Measurements from ENCODE around the gene LURAP1L. TPM values are rescaled to one million over a fixed set of nuclear protein-coding genes. Genes with fewer than 3 reads are reported as not detected.

Gene LURAP1L
- total RNA-seq, 1 experiment from 2014 or later = 0.13 TPM

DNA sequence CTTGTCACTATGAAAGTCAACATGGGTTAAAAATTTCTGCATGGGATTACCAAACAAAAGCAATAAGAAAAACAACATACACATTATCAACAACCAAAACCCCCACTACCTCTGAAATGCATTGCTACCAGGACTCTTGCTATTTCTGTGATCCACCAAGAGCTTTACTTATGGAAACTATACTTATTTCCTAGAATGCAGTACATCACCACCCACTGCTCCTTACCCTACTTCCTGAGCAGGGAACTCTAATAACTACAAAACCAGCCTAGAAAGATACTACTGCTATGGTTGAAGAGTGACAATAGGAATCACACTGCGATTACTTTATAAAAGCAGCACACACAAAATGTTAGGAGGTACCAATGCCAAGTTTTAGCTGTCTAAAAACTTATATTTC is 22.2 kb downstream of the LURAP1L start:
- no peak overlapping the region for H2BK12ac ChIP-seq (ENCODE audit: insufficient read length, low read depth, low read length)
- H4K5ac ChIP-seq (ENCODE audit: insufficient read length, low read depth, low read length) = no peak overlapping the region
- no peaks in the 10 kb centered on the region for H4K20me1 ChIP-seq (ENCODE audit: control insufficient read depth, insufficient read depth, insufficient read length)
- no peaks in the 10 kb centered on the region for H3K27me3 ChIP-seq (ENCODE audit: insufficient read depth, low read length)
- H3K14ac ChIP-seq (ENCODE audit: insufficient read depth, low read length) = no peak overlapping the region
- no peaks in the 10 kb centered on the region for H3K36me3 Mint-ChIP-seq (ENCODE audit: insufficient read depth in 1 of 3, low read depth in 3 of 3)
- no peak overlapping the region for H4K8ac ChIP-seq (replicated peaks; ENCODE audit: insufficient read length, low read depth, low read length)
- no peak overlapping the region for H3K4me3 Mint-ChIP-seq
- H3K79me1 ChIP-seq (ENCODE audit: insufficient read depth, low read depth, low read length, poor library complexity, severe bottlenecking) = no peaks in the 10 kb centered on the region
- no peaks in the 10 kb centered on the region for H3K4me1 Mint-ChIP-seq
- no peaks in the 10 kb centered on the region for H3K23me2 ChIP-seq (ENCODE audit: insufficient read length, low read depth, low read length, poor library complexity, severe bottlenecking)
- H2AFZ ChIP-seq (ENCODE audit: low read length) = no peak overlapping the region
- no peak overlapping the region for H3K4me2 ChIP-seq (ENCODE audit: insufficient read depth, insufficient read length, low read length)
- no peaks in the 10 kb centered on the region for H3K27me3 Mint-ChIP-seq (ENCODE audit: low read depth)
- no peak overlapping the region for H3K23ac ChIP-seq (ENCODE audit: insufficient read length, low read depth, low read length)
- no peak for TF ChIP-seq CTCF (conservative IDR thresholded peaks at IDR 0.05)
- no peak overlapping the region for H2BK15ac ChIP-seq (ENCODE audit: low read depth, low read length)
- H3K9me3 Mint-ChIP-seq = no peaks in the 10 kb centered on the region
- H3K27ac Mint-ChIP-seq = no peak overlapping the region
- H3K18ac ChIP-seq (ENCODE audit: insufficient read length, low read depth, low read length) = no peak overlapping the region
- no peak overlapping the region for H2AK5ac ChIP-seq (ENCODE audit: insufficient read length, low read length)
- H3K79me2 ChIP-seq (ENCODE audit: insufficient read depth, low read length) = no peaks in the 10 kb centered on the region
- no peak overlapping the region for H3K9ac ChIP-seq (ENCODE audit: extremely low read depth, insufficient read length, low read length)
- H3K4ac ChIP-seq (ENCODE audit: low read depth, low read length) = no peak overlapping the region
- WGBS (ENCODE audit: extremely low coverage, insufficient read length, low lambda C conversion rate) = no CpG with 5 or more reads among the region's 1 CpG
- no peak overlapping the region for H2BK5ac ChIP-seq (ENCODE audit: insufficient read length, low read length)
- no peak overlapping the region for H3K56ac ChIP-seq (ENCODE audit: insufficient read length, low read depth, low read length)
- no peak for DNase-seq
- H4K91ac ChIP-seq (ENCODE audit: insufficient read length, low read depth, low read length) = no peak overlapping the region
- H3K4me1 ChIP-seq (ENCODE audit: insufficient read depth, low read length) = no peaks in the 10 kb centered on the region
- H3K9me3 ChIP-seq (ENCODE audit: control insufficient read depth, low read depth, low read length) = no peaks in the 10 kb centered on the region
- H3T11ph ChIP-seq (ENCODE audit: low read length) = no peak overlapping the region
- H2BK120ac ChIP-seq (ENCODE audit: low read depth, low read length, poor library complexity, severe bottlenecking) = no peak overlapping the region
- H2BK20ac ChIP-seq (ENCODE audit: low read depth, low read length, poor library complexity, severe bottlenecking) = no peak overlapping the region
- no peak overlapping the region for H3K27ac ChIP-seq (ENCODE audit: insufficient read length, low read depth, low read length)

Measured in H9 (cell line).